ENCODE measurements around the gene BTBD16. TPM values are rescaled to one million over a fixed set of nuclear protein-coding genes. Genes with fewer than 3 reads are reported as not detected.

The BTBD16 gene
- total RNA-seq, 1 experiment from 2014 or later, result 0.82 TPM

DNA sequence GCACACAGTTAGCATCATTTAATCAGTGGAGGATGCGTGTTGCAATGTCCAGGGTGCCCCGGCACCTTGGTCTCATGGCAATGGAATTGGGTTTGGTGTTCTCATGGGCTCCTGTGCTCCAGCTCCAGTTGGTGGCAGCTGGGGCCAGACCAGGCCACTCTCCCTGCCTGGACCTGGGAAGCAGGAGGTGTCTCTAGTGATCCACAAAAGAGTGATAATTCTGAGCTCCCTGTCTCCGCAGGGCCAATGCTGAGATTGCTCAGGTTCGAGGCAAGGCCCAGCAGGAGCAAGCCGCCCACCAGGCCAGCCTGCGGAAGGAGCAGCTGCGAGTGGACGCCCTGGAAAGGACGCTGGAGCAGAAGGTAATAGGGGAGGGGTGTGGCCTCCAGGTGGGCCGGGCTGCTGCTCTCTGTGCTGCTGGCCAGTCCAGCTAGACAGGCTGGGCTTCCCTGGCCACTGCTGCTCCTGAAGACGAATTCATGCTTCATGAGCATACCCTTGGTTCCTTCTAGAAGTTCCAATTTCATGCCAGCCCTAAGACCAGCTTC, 21.7 kb upstream of the BTBD16 start:
- ChIA-PET CTCF (no interaction called here), POLR2A (no interaction called here)
- Histone ChIP-seq H3K27me3 (ENCODE audit: control insufficient read depth, insufficient read depth, low read length) (no peaks in the 10 kb centered on the region), H3K9me3 (ENCODE audit: control insufficient read depth, insufficient read depth, low read depth, low read length) (no peaks in the 10 kb centered on the region), H3K4me1 (ENCODE audit: control insufficient read depth, insufficient read depth, low read length) (no peaks in the 10 kb centered on the region), H3K27ac (ENCODE audit: low read length) (no peak overlapping the region), H3K36me3 (ENCODE audit: control insufficient read depth, insufficient read depth, low read length) (peaks cover 7% of the 10 kb centered on the region), H3K4me3 (ENCODE audit: low read depth in 2 of 2, low read length in 2 of 2) (no peak overlapping the region)
- DNase-seq (ENCODE audit: low read depth, low spot score) (no peak), ATAC-seq (peak; percentile 43)
- in situ Hi-C loops (cut with HindIII; ENCODE audit: low pct_unique_long_range_greater_than_20kb, low sequenced_read_pairs) (no loop called here), intact Hi-C loops (cut with micrococcal nuclease; ENCODE audit: unreplicated experiment) (no loop called here)
- no TSS peak for BruUV-seq (replicated peaks)
- TF ChIP-seq SIN3A (IDR thresholded peaks at IDR 0.05; ENCODE audit: borderline replicate concordance, insufficient read depth, low read depth, low read length) (no peak), TCF7L2 (IDR thresholded peaks at IDR 0.05; ENCODE audit: low read depth, low read length) (no peak), POLR2AphosphoS5 (IDR thresholded peaks at IDR 0.05; ENCODE audit: low read depth, low read length) (no peak)
- TF ChIP-seq, protein P1, sequence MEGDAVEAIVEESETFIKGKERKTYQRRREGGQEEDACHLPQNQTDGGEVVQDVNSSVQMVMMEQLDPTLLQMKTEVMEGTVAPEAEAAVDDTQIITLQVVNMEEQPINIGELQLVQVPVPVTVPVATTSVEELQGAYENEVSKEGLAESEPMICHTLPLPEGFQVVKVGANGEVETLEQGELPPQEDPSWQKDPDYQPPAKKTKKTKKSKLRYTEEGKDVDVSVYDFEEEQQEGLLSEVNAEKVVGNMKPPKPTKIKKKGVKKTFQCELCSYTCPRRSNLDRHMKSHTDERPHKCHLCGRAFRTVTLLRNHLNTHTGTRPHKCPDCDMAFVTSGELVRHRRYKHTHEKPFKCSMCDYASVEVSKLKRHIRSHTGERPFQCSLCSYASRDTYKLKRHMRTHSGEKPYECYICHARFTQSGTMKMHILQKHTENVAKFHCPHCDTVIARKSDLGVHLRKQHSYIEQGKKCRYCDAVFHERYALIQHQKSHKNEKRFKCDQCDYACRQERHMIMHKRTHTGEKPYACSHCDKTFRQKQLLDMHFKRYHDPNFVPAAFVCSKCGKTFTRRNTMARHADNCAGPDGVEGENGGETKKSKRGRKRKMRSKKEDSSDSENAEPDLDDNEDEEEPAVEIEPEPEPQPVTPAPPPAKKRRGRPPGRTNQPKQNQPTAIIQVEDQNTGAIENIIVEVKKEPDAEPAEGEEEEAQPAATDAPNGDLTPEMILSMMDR (IDR thresholded peaks at IDR 0.05), result no peak
- TF ChIP-seq, protein P2, sequence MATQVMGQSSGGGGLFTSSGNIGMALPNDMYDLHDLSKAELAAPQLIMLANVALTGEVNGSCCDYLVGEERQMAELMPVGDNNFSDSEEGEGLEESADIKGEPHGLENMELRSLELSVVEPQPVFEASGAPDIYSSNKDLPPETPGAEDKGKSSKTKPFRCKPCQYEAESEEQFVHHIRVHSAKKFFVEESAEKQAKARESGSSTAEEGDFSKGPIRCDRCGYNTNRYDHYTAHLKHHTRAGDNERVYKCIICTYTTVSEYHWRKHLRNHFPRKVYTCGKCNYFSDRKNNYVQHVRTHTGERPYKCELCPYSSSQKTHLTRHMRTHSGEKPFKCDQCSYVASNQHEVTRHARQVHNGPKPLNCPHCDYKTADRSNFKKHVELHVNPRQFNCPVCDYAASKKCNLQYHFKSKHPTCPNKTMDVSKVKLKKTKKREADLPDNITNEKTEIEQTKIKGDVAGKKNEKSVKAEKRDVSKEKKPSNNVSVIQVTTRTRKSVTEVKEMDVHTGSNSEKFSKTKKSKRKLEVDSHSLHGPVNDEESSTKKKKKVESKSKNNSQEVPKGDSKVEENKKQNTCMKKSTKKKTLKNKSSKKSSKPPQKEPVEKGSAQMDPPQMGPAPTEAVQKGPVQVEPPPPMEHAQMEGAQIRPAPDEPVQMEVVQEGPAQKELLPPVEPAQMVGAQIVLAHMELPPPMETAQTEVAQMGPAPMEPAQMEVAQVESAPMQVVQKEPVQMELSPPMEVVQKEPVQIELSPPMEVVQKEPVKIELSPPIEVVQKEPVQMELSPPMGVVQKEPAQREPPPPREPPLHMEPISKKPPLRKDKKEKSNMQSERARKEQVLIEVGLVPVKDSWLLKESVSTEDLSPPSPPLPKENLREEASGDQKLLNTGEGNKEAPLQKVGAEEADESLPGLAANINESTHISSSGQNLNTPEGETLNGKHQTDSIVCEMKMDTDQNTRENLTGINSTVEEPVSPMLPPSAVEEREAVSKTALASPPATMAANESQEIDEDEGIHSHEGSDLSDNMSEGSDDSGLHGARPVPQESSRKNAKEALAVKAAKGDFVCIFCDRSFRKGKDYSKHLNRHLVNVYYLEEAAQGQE (IDR thresholded peaks at IDR 0.05; ENCODE audit: insufficient read depth in 1 of 2, low read depth in 2 of 2, low read length in 1 of 2), result no peak

DNA sequence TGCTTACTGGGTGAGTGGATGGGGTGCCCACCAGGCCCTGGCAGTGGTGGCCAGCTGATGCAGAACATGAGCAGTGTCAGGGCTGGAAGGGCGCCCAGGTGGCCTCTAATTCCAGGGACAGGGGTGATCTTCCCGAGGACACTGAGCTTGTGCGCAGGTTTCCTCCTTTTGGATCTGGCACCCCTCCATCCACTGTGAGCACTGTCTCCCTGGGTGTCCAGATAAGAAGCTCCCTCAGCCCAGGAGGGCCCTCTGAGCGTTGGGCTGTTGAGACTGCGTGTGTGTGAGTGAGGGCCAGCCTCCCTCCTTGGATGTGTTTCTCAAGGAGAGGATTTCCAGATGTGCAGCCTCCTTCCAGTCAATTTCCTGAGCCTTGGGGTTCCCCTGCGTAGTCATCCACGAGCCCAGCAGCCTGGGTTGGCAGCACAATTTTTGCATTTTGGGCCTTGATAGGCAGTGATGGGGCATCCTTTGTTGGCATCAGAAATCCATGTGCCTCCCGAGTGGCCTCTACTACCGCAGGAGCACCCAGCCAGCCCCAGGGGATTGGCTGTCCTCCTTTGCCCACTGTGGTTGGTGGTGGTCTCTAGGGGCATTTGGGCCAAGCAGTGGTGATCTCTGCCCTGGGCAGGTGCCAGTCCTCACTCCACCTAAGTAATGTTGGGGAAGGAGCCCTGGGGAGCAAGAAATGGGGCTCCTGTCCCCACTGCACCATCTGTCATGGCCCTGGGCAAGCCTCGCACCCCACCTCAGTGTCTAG, 20.9 kb upstream of the BTBD16 start:
- BruUV-seq (replicated peaks), result no TSS peak
- H3K9me3 ChIP-seq (ENCODE audit: control insufficient read depth, insufficient read depth, low read depth, low read length), result no peaks in the 10 kb centered on the region
- no peak for TF ChIP-seq POLR2AphosphoS5 (IDR thresholded peaks at IDR 0.05; ENCODE audit: low read depth, low read length)
- TF ChIP-seq, protein P1 (IDR thresholded peaks at IDR 0.05), result no peak
- TF ChIP-seq, protein P2 (IDR thresholded peaks at IDR 0.05; ENCODE audit: insufficient read depth in 1 of 2, low read depth in 2 of 2, low read length in 1 of 2), result no peak
- TF ChIP-seq TCF7L2 (IDR thresholded peaks at IDR 0.05; ENCODE audit: low read depth, low read length), result no peak
- no peak for TF ChIP-seq SIN3A (IDR thresholded peaks at IDR 0.05; ENCODE audit: borderline replicate concordance, insufficient read depth, low read depth, low read length)
- no peak overlapping the region for H3K4me3 ChIP-seq (ENCODE audit: low read depth in 2 of 2, low read length in 2 of 2)
- DNase-seq (ENCODE audit: low read depth, low spot score), result no peak
- no peaks in the 10 kb centered on the region for H3K27me3 ChIP-seq (ENCODE audit: control insufficient read depth, insufficient read depth, low read length)
- H3K4me1 ChIP-seq (ENCODE audit: control insufficient read depth, insufficient read depth, low read length), result no peaks in the 10 kb centered on the region
- intact Hi-C loops (cut with micrococcal nuclease; ENCODE audit: unreplicated experiment) (no loop called here), in situ Hi-C loops (cut with HindIII; ENCODE audit: low pct_unique_long_range_greater_than_20kb, low sequenced_read_pairs) (no loop called here)
- POLR2A ChIA-PET, result no interaction called here
- peaks cover 8% of the 10 kb centered on the region for H3K36me3 ChIP-seq (ENCODE audit: control insufficient read depth, insufficient read depth, low read length)
- ATAC-seq, result no peak
- CTCF ChIA-PET, result no interaction called here
- no peak overlapping the region for H3K27ac ChIP-seq (ENCODE audit: low read length)

Measured in Panc1 (cell line).